Endodermal cell (in vitro differentiated cells): ENCODE data around the gene EPS8L2. TPM values are rescaled to one million over a fixed set of nuclear protein-coding genes. Genes with fewer than 3 reads are reported as not detected.

Source experiments
- DNase-seq: peaks from one replicate; pipeline ENCODE4 v3.0.0-alpha.2; 2017
- H3K27ac ChIP-seq: 2 replicates; pipeline ENCODE4 v1.5.1; 2013; ENCODE audit warnings: mild to moderate bottlenecking, low read depth, low read length, moderate library complexity
- H3K27me3 ChIP-seq: 2 replicates; pipeline ENCODE4 v1.6.1; 2013; ENCODE audit warnings: mild to moderate bottlenecking, low read length, moderate library complexity; ENCODE audit not compliant: insufficient read depth, control insufficient read depth, poor library complexity, severe bottlenecking
- H3K36me3 ChIP-seq: 2 replicates; pipeline ENCODE4 v1.7.0; 2013; ENCODE audit warnings: mild to moderate bottlenecking, low read length, moderate library complexity; ENCODE audit not compliant: control insufficient read depth, insufficient read depth
- H3K4me1 ChIP-seq: one replicate; pipeline ENCODE4 v1.7.0; 2013; ENCODE audit warnings: low read length; ENCODE audit not compliant: control insufficient read depth, insufficient read depth
- H3K4me3 ChIP-seq: 2 replicates; pipeline ENCODE4 v1.5.1; 2013; ENCODE audit warnings: mild to moderate bottlenecking, low read length, moderate library complexity
- H3K9ac ChIP-seq: 2 replicates; pipeline ENCODE4 v1.6.1; 2013; ENCODE audit warnings: mild to moderate bottlenecking, low read length, moderate library complexity; ENCODE audit not compliant: poor library complexity, severe bottlenecking; ENCODE audit errors: extremely low read depth
- H3K9me3 ChIP-seq: 2 replicates; pipeline ENCODE4 v1.6.1; 2013; ENCODE audit warnings: mild to moderate bottlenecking, low read length, moderate library complexity; ENCODE audit not compliant: control insufficient read depth
- H3K27ac Mint-ChIP-seq: 2 replicates; pipeline ENCODE4 v1.8.0; 2020; ENCODE audit warnings: mixed read lengths
- H3K27me3 Mint-ChIP-seq: 2 replicates; pipeline ENCODE4 v1.8.0; 2021; ENCODE audit warnings: mild to moderate bottlenecking, mixed read lengths; ENCODE audit not compliant: insufficient read depth
- H3K36me3 Mint-ChIP-seq: 2 replicates; pipeline ENCODE4 v1.8.0; 2020; ENCODE audit warnings: low read depth, mixed read lengths
- H3K4me1 Mint-ChIP-seq: 2 replicates; pipeline ENCODE4 v1.8.0; 2020; ENCODE audit warnings: mixed read lengths
- H3K4me3 Mint-ChIP-seq: 2 replicates; pipeline ENCODE4 v1.8.0; 2020; ENCODE audit warnings: mild to moderate bottlenecking, moderate library complexity, mixed read lengths
- H3K9me3 Mint-ChIP-seq: 2 replicates; pipeline ENCODE4 v1.8.0; 2020; ENCODE audit warnings: mild to moderate bottlenecking, mixed read lengths
- CTCF ChIP-seq: fragments of 200-600 bp; sonication (generic); conservative IDR thresholded peaks from 2 replicates; pipeline ENCODE4 v1.5.0; 2021; ENCODE audit warnings: antibody characterized with exemption, mild to moderate bottlenecking
- WGBS, 2 experiments: methylation state at CpG; one replicate each; pipeline versions ENCODE4 v1.1.5 to v1.1.7; 2013; ENCODE audit warnings: missing lambda C conversion rate in 2 of 2, mixed read lengths in 1 of 2; ENCODE audit not compliant: insufficient coverage in 1 of 2, insufficient read length in 1 of 2; 5-methylcytosine and 5-hydroxymethylcytosine counted together
- total RNA-seq, 2 donors: library from RNA; stranded (reverse); fragmentation: NEBNext Ultra II Directional in 1 of 2; extraction: Animal tissue kit (Norgen Biotek cat#: 25700) in 1 of 2; gene quantifications; 2 replicates in 1 of 2; 3 replicates in 1 of 2; pipeline ENCODE4 v1.2.1, GENCODE V29; 2021

The EPS8L2 gene
- total RNA-seq, 2 donors from 2014 or later, result 26.2 to 28.0 TPM

DNA sequence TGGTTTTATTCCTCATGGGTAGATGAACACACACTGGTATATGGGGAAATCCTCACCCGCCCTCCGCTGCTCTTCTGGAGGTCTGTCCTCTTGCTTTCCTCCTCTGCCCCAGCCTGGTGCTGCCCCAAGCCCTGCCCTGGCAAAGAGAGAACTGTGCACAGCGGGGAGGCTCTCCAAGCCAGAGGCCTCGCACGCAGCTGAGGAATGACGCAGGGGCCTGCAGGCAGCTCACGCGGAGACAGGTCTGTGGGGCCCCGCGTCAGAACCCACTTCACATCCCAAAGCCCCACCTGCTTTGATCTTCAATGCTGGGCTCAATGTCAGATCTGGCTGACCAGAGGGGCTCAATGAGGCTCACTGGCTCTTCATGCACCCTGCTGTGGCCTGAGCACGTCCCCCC lies 61.2 kb downstream of the EPS8L2 start:
- Mint-ChIP-seq H3K36me3 (peaks cover 53% of the 10 kb centered on the region), H3K9me3 (no peaks in the 10 kb centered on the region), H3K27ac (no peak overlapping the region), H3K27me3 (no peaks in the 10 kb centered on the region), H3K4me3 (no peak overlapping the region), H3K4me1 (no peaks in the 10 kb centered on the region)
- 95 to 96% methylated on average over 7 to 11 of the region's 11 CpGs for WGBS, 2 experiments
- H3K27ac ChIP-seq, result no peak overlapping the region
- TF ChIP-seq CTCF, result no peak
- no peaks in the 10 kb centered on the region for H3K9me3 ChIP-seq
- H3K9ac ChIP-seq, result no peak overlapping the region
- no peak for DNase-seq
- H3K27me3 ChIP-seq, result no peaks in the 10 kb centered on the region
- H3K4me3 ChIP-seq, result no peak overlapping the region
- peaks cover 52% of the 10 kb centered on the region for H3K36me3 ChIP-seq
- no peaks in the 10 kb centered on the region for H3K4me1 ChIP-seq

DNA sequence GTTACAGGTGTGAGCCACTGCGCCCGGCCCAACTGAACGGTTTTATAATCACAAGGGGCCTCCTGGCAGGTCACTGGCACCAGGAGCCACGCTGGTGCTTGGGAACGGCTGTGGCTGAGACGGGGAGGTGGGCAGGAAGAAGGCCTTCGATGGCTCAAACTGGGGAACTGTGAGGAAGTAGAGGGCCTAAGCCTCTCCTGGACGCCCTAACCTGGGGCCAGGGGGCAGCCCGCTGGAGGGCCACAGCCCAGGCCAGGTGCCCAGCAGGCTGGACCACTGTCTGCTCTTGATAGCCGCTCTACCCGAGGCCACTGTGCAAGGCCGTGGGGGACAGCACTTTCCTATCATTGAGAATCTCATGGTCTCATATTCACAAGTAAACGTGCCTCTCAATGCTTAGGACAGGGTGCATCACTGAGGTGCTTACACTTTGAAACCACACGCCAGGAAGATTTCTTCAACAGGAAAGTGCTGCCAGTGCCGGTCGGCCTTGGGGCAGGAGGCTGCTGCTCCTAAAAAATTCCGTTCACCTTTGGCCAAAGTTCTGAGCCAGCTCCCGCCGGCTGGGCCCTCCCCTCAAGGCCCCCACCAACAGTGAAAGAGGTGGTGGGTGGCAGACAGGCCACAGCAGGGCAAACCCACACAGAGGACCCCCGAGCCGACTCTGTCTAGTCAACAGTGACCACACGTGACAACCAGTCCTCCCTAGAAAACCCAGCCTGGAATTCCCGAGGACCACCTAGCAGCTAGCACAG lies 64.0 kb downstream of the EPS8L2 start:
- no peaks in the 10 kb centered on the region for H3K9me3 Mint-ChIP-seq
- no peak overlapping the region for H3K4me3 Mint-ChIP-seq
- no peaks in the 10 kb centered on the region for H3K4me1 ChIP-seq
- peaks cover 36% of the 10 kb centered on the region for H3K36me3 ChIP-seq
- WGBS, 2 experiments, result 93 to 98% methylated on average over 11 to 23 of the region's 23 CpGs
- H3K4me3 ChIP-seq, result no peak overlapping the region
- TF ChIP-seq CTCF, result no peak
- H3K27ac ChIP-seq, result no peak overlapping the region
- H3K9me3 ChIP-seq, result no peaks in the 10 kb centered on the region
- peaks cover 34% of the 10 kb centered on the region for H3K36me3 Mint-ChIP-seq
- no peaks in the 10 kb centered on the region for H3K27me3 Mint-ChIP-seq
- H3K4me1 Mint-ChIP-seq, result no peaks in the 10 kb centered on the region
- no peak overlapping the region for H3K27ac Mint-ChIP-seq
- H3K27me3 ChIP-seq, result no peaks in the 10 kb centered on the region
- H3K9ac ChIP-seq, result no peak overlapping the region
- DNase-seq, result no peak

GRCh38 chr11:770642-771616 lies 64.9 kb downstream of the EPS8L2 start:
- Histone ChIP-seq H3K4me3 (no peak overlapping the region), H3K27me3 (no peaks in the 10 kb centered on the region), H3K27ac (no peak overlapping the region), H3K4me1 (peaks cover 5% of the 10 kb centered on the region), H3K9ac (no peak overlapping the region), H3K9me3 (no peaks in the 10 kb centered on the region), H3K36me3 (peaks cover 35% of the 10 kb centered on the region)
- Mint-ChIP-seq H3K9me3 (no peaks in the 10 kb centered on the region), H3K4me1 (peaks cover 5% of the 10 kb centered on the region), H3K36me3 (peaks cover 34% of the 10 kb centered on the region), H3K4me3 (no peak overlapping the region), H3K27me3 (no peaks in the 10 kb centered on the region), H3K27ac (no peak overlapping the region)
- DNase-seq, result no peak
- TF ChIP-seq CTCF, result no peak
- 95 to 98% methylated on average over 23 to 32 of the region's 32 CpGs for WGBS, 2 experiments
